ENCODE results near the gene DCC. TPM values are rescaled to one million over a fixed set of nuclear protein-coding genes. Genes with fewer than 3 reads are reported as not detected.

DCC gene
- polyA plus RNA-seq, 1 of the 3 experiments (the other 2 are of a cell fraction), result 0.20 TPM

- DNase-seq, result no peak
- no peak for TF ChIP-seq NFIC (IDR thresholded peaks at IDR 0.05; ENCODE audit: borderline replicate concordance)
- TF ChIP-seq, protein P1, sequence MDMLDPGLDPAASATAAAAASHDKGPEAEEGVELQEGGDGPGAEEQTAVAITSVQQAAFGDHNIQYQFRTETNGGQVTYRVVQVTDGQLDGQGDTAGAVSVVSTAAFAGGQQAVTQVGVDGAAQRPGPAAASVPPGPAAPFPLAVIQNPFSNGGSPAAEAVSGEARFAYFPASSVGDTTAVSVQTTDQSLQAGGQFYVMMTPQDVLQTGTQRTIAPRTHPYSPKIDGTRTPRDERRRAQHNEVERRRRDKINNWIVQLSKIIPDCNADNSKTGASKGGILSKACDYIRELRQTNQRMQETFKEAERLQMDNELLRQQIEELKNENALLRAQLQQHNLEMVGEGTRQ (IDR thresholded peaks at IDR 0.05; ENCODE audit: borderline replicate concordance, low read depth, low read length), result no peak
- TF ChIP-seq JUND (IDR thresholded peaks at IDR 0.05), result no peak
- no peak for TF ChIP-seq POLR2AphosphoS5 (IDR thresholded peaks at IDR 0.05; ENCODE audit: low read depth, low read length)
- TF ChIP-seq FOSL2 (IDR thresholded peaks at IDR 0.05; ENCODE audit: borderline replicate concordance, low read depth), result no peak
- TF ChIP-seq FOXM1 (IDR thresholded peaks at IDR 0.05; ENCODE audit: low read depth), result no peak
- TF ChIP-seq, protein P2, sequence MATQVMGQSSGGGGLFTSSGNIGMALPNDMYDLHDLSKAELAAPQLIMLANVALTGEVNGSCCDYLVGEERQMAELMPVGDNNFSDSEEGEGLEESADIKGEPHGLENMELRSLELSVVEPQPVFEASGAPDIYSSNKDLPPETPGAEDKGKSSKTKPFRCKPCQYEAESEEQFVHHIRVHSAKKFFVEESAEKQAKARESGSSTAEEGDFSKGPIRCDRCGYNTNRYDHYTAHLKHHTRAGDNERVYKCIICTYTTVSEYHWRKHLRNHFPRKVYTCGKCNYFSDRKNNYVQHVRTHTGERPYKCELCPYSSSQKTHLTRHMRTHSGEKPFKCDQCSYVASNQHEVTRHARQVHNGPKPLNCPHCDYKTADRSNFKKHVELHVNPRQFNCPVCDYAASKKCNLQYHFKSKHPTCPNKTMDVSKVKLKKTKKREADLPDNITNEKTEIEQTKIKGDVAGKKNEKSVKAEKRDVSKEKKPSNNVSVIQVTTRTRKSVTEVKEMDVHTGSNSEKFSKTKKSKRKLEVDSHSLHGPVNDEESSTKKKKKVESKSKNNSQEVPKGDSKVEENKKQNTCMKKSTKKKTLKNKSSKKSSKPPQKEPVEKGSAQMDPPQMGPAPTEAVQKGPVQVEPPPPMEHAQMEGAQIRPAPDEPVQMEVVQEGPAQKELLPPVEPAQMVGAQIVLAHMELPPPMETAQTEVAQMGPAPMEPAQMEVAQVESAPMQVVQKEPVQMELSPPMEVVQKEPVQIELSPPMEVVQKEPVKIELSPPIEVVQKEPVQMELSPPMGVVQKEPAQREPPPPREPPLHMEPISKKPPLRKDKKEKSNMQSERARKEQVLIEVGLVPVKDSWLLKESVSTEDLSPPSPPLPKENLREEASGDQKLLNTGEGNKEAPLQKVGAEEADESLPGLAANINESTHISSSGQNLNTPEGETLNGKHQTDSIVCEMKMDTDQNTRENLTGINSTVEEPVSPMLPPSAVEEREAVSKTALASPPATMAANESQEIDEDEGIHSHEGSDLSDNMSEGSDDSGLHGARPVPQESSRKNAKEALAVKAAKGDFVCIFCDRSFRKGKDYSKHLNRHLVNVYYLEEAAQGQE (IDR thresholded peaks at IDR 0.05; ENCODE audit: low read depth, low read length), result no peak
- TF ChIP-seq RCOR1 (IDR thresholded peaks at IDR 0.05; ENCODE audit: low read length), result no peak
- TF ChIP-seq GABPA (IDR thresholded peaks at IDR 0.05; ENCODE audit: low read depth), result no peak
- no peak for TF ChIP-seq GATA2 (CRISPR knock-in tag; IDR thresholded peaks at IDR 0.05)
- TF ChIP-seq SIN3A (IDR thresholded peaks at IDR 0.05; ENCODE audit: borderline replicate concordance, low read depth, low read length), result no peak
- no peak for TF ChIP-seq CTCF (IDR thresholded peaks at IDR 0.05)
- no peak for TF ChIP-seq EP300 (IDR thresholded peaks at IDR 0.05; ENCODE audit: borderline replicate concordance in 1 of 2, low read depth in 1 of 2, low read length in 1 of 2)
- no peak for TF ChIP-seq TEAD4 (IDR thresholded peaks at IDR 0.05; ENCODE audit: borderline replicate concordance, insufficient read depth)
- TF ChIP-seq USF1 (IDR thresholded peaks at IDR 0.05; ENCODE audit: borderline replicate concordance, low read depth), result no peak
- TF ChIP-seq YY1 (IDR thresholded peaks at IDR 0.05; ENCODE audit: low read depth), result no peak
- TF ChIP-seq FOXJ3 (CRISPR knock-in tag; IDR thresholded peaks at IDR 0.05), result no peak
- TF ChIP-seq RFX5 (IDR thresholded peaks at IDR 0.05; ENCODE audit: low read length), result no peak
- TF ChIP-seq TAF1 (IDR thresholded peaks at IDR 0.05; ENCODE audit: borderline replicate concordance, low read depth, low read length), result no peak
- TF ChIP-seq, protein P3, sequence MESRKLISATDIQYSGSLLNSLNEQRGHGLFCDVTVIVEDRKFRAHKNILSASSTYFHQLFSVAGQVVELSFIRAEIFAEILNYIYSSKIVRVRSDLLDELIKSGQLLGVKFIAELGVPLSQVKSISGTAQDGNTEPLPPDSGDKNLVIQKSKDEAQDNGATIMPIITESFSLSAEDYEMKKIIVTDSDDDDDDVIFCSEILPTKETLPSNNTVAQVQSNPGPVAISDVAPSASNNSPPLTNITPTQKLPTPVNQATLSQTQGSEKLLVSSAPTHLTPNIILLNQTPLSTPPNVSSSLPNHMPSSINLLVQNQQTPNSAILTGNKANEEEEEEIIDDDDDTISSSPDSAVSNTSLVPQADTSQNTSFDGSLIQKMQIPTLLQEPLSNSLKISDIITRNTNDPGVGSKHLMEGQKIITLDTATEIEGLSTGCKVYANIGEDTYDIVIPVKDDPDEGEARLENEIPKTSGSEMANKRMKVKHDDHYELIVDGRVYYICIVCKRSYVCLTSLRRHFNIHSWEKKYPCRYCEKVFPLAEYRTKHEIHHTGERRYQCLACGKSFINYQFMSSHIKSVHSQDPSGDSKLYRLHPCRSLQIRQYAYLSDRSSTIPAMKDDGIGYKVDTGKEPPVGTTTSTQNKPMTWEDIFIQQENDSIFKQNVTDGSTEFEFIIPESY (IDR thresholded peaks at IDR 0.05; ENCODE audit: borderline replicate concordance, low read depth), result no peak
These were observed 441.1 kb downstream of the DCC start for GRCh38 chr18:52781113-52781512.

More at GRCh38 chr18:52781113-52781512, 441.1 kb downstream of the DCC start:
- Histone ChIP-seq H3K36me3 (replicated peaks in 1 of 2; ENCODE audit: control insufficient read depth in 1 of 2, insufficient read depth in 2 of 2, low read length in 1 of 2) (no peaks in the 10 kb centered on the region), H3K9ac (no peak overlapping the region), H3K9me3 (no peaks in the 10 kb centered on the region), H3K27ac (ENCODE audit: low read depth in 2 of 2, low read length in 1 of 2) (no peak overlapping the region), H2AFZ (ENCODE audit: low read depth) (no peak overlapping the region), H3K4me1 (ENCODE audit: control insufficient read depth in 1 of 2, insufficient read depth in 2 of 2, low read depth in 1 of 2, low read length in 1 of 2) (no peaks in the 10 kb centered on the region), H3K4me2 (no peak overlapping the region), H3F3A (replicated peaks; ENCODE audit: insufficient read depth) (no peaks in the 10 kb centered on the region), H3K27me3 (ENCODE audit: insufficient read depth) (no peaks in the 10 kb centered on the region), H4K20me1 (ENCODE audit: insufficient read depth) (no peaks in the 10 kb centered on the region), H3K79me2 (ENCODE audit: insufficient read depth) (no peaks in the 10 kb centered on the region), H3K9me2 (no peaks in the 10 kb centered on the region), H3K4me3 (ENCODE audit: low read depth in 2 of 2, low read length in 1 of 2) (no peak overlapping the region)
- CTCF ChIA-PET, result interaction anchor here (0.7 kb wide), 1 partner anchor 35 kb away, joined by 3 read pairs; no protein-coding TSS in a partner anchor
- POLR2A ChIA-PET, result no interaction called here
- 27% methylated on average over 5 of the region's 5 CpGs for WGBS (ENCODE audit: low lambda C conversion rate)
